IMR-90 (cell line): ENCODE data around the gene RUNX1. TPM values are rescaled to one million over a fixed set of nuclear protein-coding genes. Genes with fewer than 3 reads are reported as not detected.

Source experiments
- ATAC-seq: fragments of 200-7000 bp; cut with Tn5 transposase; 2 replicates; pipeline ENCODE4 v1.9.1; 2020; ENCODE audit warnings: low read depth, mild to moderate bottlenecking, moderate library complexity
- BruUV-seq: library from RNA; stranded (reverse); fragments of 400-500 nt; replicated peaks from 2 replicates; lab custom pipeline; 2021; lab: Mats Ljungman, UMichigan
- CTCF ChIA-PET: fragments of 300-600 bp; formaldehyde crosslinking; extraction: SDS; loops from one replicate; lab custom pipeline; 2021; ENCODE audit warnings: antibody characterized with exemption; lab: Yijun Ruan, JAX
- POLR2A ChIA-PET: fragments of 300-600 bp; sonication (Branson Sonifier 250); formaldehyde crosslinking; loops from one replicate; lab custom pipeline; 2022; ENCODE audit warnings: antibody characterized with exemption; ENCODE audit not compliant: unreplicated experiment; lab: Charles Lee
- DNase-seq: peaks from one replicate; pipeline ENCODE4 v3.0.0; 2013
- H2AFZ ChIP-seq: replicated peaks from 2 replicates; pipeline ENCODE3; 2013; ENCODE audit warnings: low read length, mild to moderate bottlenecking; ENCODE audit not compliant: poor library complexity
- H2AK5ac ChIP-seq: 2 replicates; pipeline ENCODE4 v1.6.1; 2013; ENCODE audit warnings: low read depth, low read length, inconsistent platforms
- H2AK9ac ChIP-seq: replicated peaks from 2 replicates; pipeline ENCODE3; 2013; ENCODE audit warnings: mild to moderate bottlenecking, low read depth, low read length, moderate library complexity; ENCODE audit not compliant: poor library complexity
- H2BK120ac ChIP-seq: 2 replicates; pipeline ENCODE4 v1.6.1; 2013; ENCODE audit warnings: low read depth, low read length, inconsistent platforms
- H2BK15ac ChIP-seq: 3 replicates; pipeline ENCODE4 v1.6.1; 2013; ENCODE audit warnings: low read depth, low read length, inconsistent platforms
- H2BK20ac ChIP-seq: 2 replicates; pipeline ENCODE4 v1.6.1; 2013; ENCODE audit warnings: low read depth, mild to moderate bottlenecking, inconsistent platforms, low read length, moderate library complexity
- H2BK5ac ChIP-seq: 2 replicates; pipeline ENCODE4 v1.6.1; 2013; ENCODE audit warnings: mild to moderate bottlenecking, low read depth, low read length, inconsistent platforms; ENCODE audit not compliant: poor library complexity, severe bottlenecking
- H3K14ac ChIP-seq: replicated peaks from 2 replicates; pipeline ENCODE4 v1.6.1; 2013; ENCODE audit warnings: low read depth, low read length, inconsistent platforms
- H3K18ac ChIP-seq: 2 replicates; pipeline ENCODE4 v1.6.1; 2013; ENCODE audit warnings: low read depth, low read length, control low read depth
- H3K23ac ChIP-seq: 2 replicates; pipeline ENCODE4 v1.6.1; 2013; ENCODE audit warnings: low read depth, low read length, inconsistent platforms
- H3K27ac ChIP-seq: 2 replicates; pipeline ENCODE4 v1.5.1; 2013; ENCODE audit warnings: mild to moderate bottlenecking, control low read depth, low read length; ENCODE audit not compliant: insufficient read depth
- H3K27me3 ChIP-seq: 2 replicates; pipeline ENCODE4 v1.6.1; 2013; ENCODE audit warnings: low read length; ENCODE audit not compliant: control insufficient read depth, insufficient read depth
- H3K36me3 ChIP-seq: 2 replicates; pipeline ENCODE4 v1.6.1; 2013; ENCODE audit warnings: low read length, mixed read lengths; ENCODE audit not compliant: control insufficient read depth, insufficient read depth
- H3K4ac ChIP-seq: 2 replicates; pipeline ENCODE4 v1.6.1; 2013; ENCODE audit warnings: low read depth, low read length, inconsistent platforms
- H3K4me1 ChIP-seq: 2 replicates; pipeline ENCODE4 v1.6.1; 2013; ENCODE audit warnings: low read length, mixed read lengths; ENCODE audit not compliant: control insufficient read depth, insufficient read depth
- H3K4me2 ChIP-seq: 2 replicates; pipeline ENCODE4 v1.6.1; 2013; ENCODE audit warnings: low read depth, mild to moderate bottlenecking, control low read depth, low read length, moderate library complexity
- H3K4me3 ChIP-seq: 2 replicates; pipeline ENCODE4 v1.5.1; 2013; ENCODE audit warnings: low read depth, mild to moderate bottlenecking, control low read depth, low read length, moderate library complexity; ENCODE audit not compliant: insufficient read depth
- H3K56ac ChIP-seq: 2 replicates; pipeline ENCODE4 v1.6.1; 2013; ENCODE audit warnings: low read length, inconsistent platforms; ENCODE audit not compliant: insufficient read depth; ENCODE audit errors: extremely low read depth
- H3K79me1 ChIP-seq, 2 experiments: 2 replicates each; pipeline ENCODE4 v1.6.1; 2013; ENCODE audit warnings: low read length in 2 of 2, inconsistent platforms in 1 of 2, low read depth in 1 of 2
- H3K9ac ChIP-seq: 2 replicates; pipeline ENCODE4 v1.6.1; 2013; ENCODE audit warnings: low read depth, low read length, control low read depth
- H3K9me1 ChIP-seq: 2 replicates; pipeline ENCODE4 v1.6.1; 2013; ENCODE audit warnings: low read length, inconsistent platforms; ENCODE audit not compliant: insufficient read depth
- H3K9me3 ChIP-seq: 2 replicates; pipeline ENCODE4 v1.6.1; 2013; ENCODE audit warnings: low read length; ENCODE audit not compliant: control insufficient read depth, insufficient read depth
- H4K20me1 ChIP-seq: 2 replicates; pipeline ENCODE4 v1.6.1; 2013; ENCODE audit warnings: low read length, inconsistent platforms; ENCODE audit not compliant: insufficient read depth
- H4K5ac ChIP-seq: 2 replicates; pipeline ENCODE4 v1.6.1; 2013; ENCODE audit warnings: mild to moderate bottlenecking, low read depth, low read length, control low read depth
- H4K8ac ChIP-seq, 2 experiments: 2 replicates each; pipeline ENCODE4 v1.6.1; 2013; ENCODE audit warnings: low read depth in 2 of 2, low read length in 2 of 2, control low read depth in 1 of 2, inconsistent platforms in 1 of 2
- H4K91ac ChIP-seq: 2 replicates; pipeline ENCODE4 v1.6.1; 2013; ENCODE audit warnings: low read depth, low read length, inconsistent platforms; ENCODE audit not compliant: insufficient read depth
- BHLHE40 ChIP-seq: fragments of 150-350 bp; IDR thresholded peaks from 2 replicates; pipeline ENCODE4 v1.6.1; 2016; ENCODE audit warnings: mild to moderate bottlenecking, low read depth, low read length
- CEBPB ChIP-seq: IDR thresholded peaks from 2 replicates; pipeline ENCODE4 v1.6.1; 2012; ENCODE audit warnings: low read depth, low read length, improper control_type of control experiment
- CHD1 ChIP-seq: IDR thresholded peaks from 2 replicates; pipeline ENCODE4 v1.6.1; 2012; ENCODE audit warnings: low read depth, low read length, improper control_type of control experiment
- USF2 ChIP-seq: fragments of 150-350 bp; IDR thresholded peaks from 2 replicates; pipeline ENCODE4 v1.6.1; 2017; ENCODE audit warnings: mild to moderate bottlenecking, antibody characterized with exemption, low read length, low read depth
- WGBS, 2 experiments: methylation state at CpG; one replicate each; pipeline versions ENCODE4 v1.1.5 to v1.1.7; 2013; ENCODE audit warnings: missing lambda C conversion rate in 2 of 2; ENCODE audit not compliant: insufficient read length in 1 of 2; ENCODE audit errors: extremely low coverage in 2 of 2; 5-methylcytosine and 5-hydroxymethylcytosine counted together
- dilution Hi-C: fragments of 300-500 bp; cut with HindIII; formaldehyde crosslinking; loops from one replicate; pipeline ENCODE4 v1.14.3; 2018; ENCODE audit warnings: low sequenced_read_pairs; ENCODE audit not compliant: unreplicated experiment
- in situ Hi-C: fragments of 300-500 bp; cut with MboI; formaldehyde crosslinking; loops from 3 replicates; pipeline ENCODE4 v1.14.3; 2019; ENCODE audit warnings: low sequenced_read_pairs, inconsistent platforms, mixed read lengths
- intact Hi-C: fragments of 100-400 bp; cut with micrococcal nuclease; formaldehyde crosslinking; loops from 2 replicates; pipeline ENCODE4 v1.10.0; 2022
- polyA plus RNA-seq, 3 experiments: library from polyadenylated mRNA; depleted of rRNA; stranded (reverse); fragments of >200 nt; gene quantifications; 2 replicates each; pipeline ENCODE4 v1.2.3, GENCODE V29; 2012; ENCODE audit warnings: low replicate concordance in 1 of 3
- total RNA-seq: library from RNA; depleted of rRNA; stranded (reverse); fragments of >200 nt; gene quantifications from 2 replicates; pipeline ENCODE4 v1.2.3, GENCODE V29; 2012

The RUNX1 gene
- total and polyA plus RNA-seq, 2 of the 4 experiments (the other 2 are of a cell fraction): 34.5 to 56.5 TPM

GRCh38 chr21:35072557-35072956 is 23.5 kb upstream of the RUNX1 start:
- H3K4me3 ChIP-seq: no peak overlapping the region

More at GRCh38 chr21:35072557-35072956, 23.5 kb upstream of the RUNX1 start:
- Histone ChIP-seq H3K27me3 (no peaks in the 10 kb centered on the region), H3K14ac (peak overlapping the region; percentile 85), H4K5ac (peak overlapping the region; percentile 71), H2AK9ac (peak overlapping the region; percentile 13), H3K9ac (peak overlapping the region; percentile 21; the same call in 1 of the 2 replicates), H2AK5ac (peak overlapping the region; percentile 71), H3K18ac (peak overlapping the region; percentile 63), H2AFZ (peak overlapping the region; percentile 86), H3K23ac (peak overlapping the region; percentile 61), H3K79me1 (no peaks in the 10 kb centered on the region; a peak in 1 of 4 replicates), H3K9me1 (peaks cover 16% of the 10 kb centered on the region), H2BK120ac (peak overlapping the region; percentile 89), H4K91ac (peak overlapping the region; percentile 80), H3K4me1 (peaks cover 15% of the 10 kb centered on the region), H2BK15ac (peak overlapping the region; percentile 97; the same call in 2 of the 3 replicates), H4K20me1 (no peaks in the 10 kb centered on the region), H3K4me2 (peak overlapping the region; percentile 57), H3K9me3 (peaks cover 3% of the 10 kb centered on the region; the same call in 1 of the 2 replicates), H4K8ac (peak overlapping the region; percentile 21 to 85; a peak in 3 of 4 replicates), H3K27ac (peak overlapping the region; percentile 69), H2BK20ac (peak overlapping the region; percentile 73), H2BK5ac (peak overlapping the region; percentile 47), H3K36me3 (no peaks in the 10 kb centered on the region), H3K4ac (peak overlapping the region; percentile 78), H3K56ac (peak overlapping the region; percentile 17; the same call in 1 of the 2 replicates)
- dilution Hi-C loops: no loop called here
- WGBS, 2 experiments: no CpG with 5 or more reads among the region's 5 CpGs
- ChIA-PET CTCF (interaction anchor here (0.6 kb wide), 1 partner anchor 13 kb away, joined by 3 read pairs; no protein-coding TSS in a partner anchor), POLR2A (no interaction called here)
- no peak for TF ChIP-seq USF2
- no peak for TF ChIP-seq BHLHE40
- TF ChIP-seq CHD1: no peak
- no peak for TF ChIP-seq CEBPB
- ATAC-seq (peak; percentile 54), DNase-seq (no peak)
- no TSS peak for BruUV-seq
- intact Hi-C loops: no loop called here
- in situ Hi-C loops: no loop called here
